GM13976 (cell line): Measurements from ENCODE around the gene PSMD8.
"Not testable (repeated sequence)": the region's sequence is repeated elsewhere in the genome, so short reads cannot be mapped to it uniquely, and the experiment has no call there.

ENCODE experiments used
- DNase-seq: peaks from one replicate; pipeline ENCODE4 v3.0.0; 2012; ENCODE audit warnings: low spot score
- in situ Hi-C: fragments of 300-500 bp; cut with MboI; formaldehyde crosslinking; loops from one replicate; pipeline ENCODE4 v1.12.0; 2022; ENCODE audit warnings: low sequenced_read_pairs, mixed read lengths, inconsistent platforms; ENCODE audit not compliant: unreplicated experiment
- TF ChIP-seq, protein P1 (sequence below): IDR thresholded peaks from 2 replicates; pipeline ENCODE4 v1.5.1; 2012; ENCODE audit warnings: borderline replicate concordance, mild to moderate bottlenecking; ENCODE audit not compliant: insufficient read depth; ENCODE audit errors: extremely low read depth, missing control alignments, control extremely low read depth

The PSMD8 gene

DNA sequence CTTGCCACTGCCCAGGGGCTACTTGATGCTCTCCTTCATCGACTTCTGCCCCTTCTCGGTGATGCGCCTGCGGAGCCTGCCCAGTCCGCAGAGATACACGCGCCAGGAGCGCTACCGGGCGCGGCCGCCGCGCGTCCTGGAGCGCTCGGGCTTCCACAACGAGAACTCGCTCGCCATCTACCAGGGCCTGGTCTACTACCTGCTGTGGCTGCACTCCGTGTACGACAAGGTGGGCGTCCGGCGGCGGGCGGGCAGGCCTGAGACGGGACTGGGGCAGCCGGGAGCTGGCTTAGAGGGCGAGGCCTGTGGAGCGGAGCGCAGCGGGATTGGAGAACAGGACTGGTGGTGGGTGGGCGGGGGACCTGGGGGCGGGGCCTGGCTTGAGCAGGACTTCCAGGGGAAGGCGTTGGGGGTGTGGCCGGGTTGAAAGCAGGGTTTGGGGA, 12.7 kb upstream of the PSMD8 start:
- TF ChIP-seq, protein P1, sequence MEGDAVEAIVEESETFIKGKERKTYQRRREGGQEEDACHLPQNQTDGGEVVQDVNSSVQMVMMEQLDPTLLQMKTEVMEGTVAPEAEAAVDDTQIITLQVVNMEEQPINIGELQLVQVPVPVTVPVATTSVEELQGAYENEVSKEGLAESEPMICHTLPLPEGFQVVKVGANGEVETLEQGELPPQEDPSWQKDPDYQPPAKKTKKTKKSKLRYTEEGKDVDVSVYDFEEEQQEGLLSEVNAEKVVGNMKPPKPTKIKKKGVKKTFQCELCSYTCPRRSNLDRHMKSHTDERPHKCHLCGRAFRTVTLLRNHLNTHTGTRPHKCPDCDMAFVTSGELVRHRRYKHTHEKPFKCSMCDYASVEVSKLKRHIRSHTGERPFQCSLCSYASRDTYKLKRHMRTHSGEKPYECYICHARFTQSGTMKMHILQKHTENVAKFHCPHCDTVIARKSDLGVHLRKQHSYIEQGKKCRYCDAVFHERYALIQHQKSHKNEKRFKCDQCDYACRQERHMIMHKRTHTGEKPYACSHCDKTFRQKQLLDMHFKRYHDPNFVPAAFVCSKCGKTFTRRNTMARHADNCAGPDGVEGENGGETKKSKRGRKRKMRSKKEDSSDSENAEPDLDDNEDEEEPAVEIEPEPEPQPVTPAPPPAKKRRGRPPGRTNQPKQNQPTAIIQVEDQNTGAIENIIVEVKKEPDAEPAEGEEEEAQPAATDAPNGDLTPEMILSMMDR = no peak

DNA sequence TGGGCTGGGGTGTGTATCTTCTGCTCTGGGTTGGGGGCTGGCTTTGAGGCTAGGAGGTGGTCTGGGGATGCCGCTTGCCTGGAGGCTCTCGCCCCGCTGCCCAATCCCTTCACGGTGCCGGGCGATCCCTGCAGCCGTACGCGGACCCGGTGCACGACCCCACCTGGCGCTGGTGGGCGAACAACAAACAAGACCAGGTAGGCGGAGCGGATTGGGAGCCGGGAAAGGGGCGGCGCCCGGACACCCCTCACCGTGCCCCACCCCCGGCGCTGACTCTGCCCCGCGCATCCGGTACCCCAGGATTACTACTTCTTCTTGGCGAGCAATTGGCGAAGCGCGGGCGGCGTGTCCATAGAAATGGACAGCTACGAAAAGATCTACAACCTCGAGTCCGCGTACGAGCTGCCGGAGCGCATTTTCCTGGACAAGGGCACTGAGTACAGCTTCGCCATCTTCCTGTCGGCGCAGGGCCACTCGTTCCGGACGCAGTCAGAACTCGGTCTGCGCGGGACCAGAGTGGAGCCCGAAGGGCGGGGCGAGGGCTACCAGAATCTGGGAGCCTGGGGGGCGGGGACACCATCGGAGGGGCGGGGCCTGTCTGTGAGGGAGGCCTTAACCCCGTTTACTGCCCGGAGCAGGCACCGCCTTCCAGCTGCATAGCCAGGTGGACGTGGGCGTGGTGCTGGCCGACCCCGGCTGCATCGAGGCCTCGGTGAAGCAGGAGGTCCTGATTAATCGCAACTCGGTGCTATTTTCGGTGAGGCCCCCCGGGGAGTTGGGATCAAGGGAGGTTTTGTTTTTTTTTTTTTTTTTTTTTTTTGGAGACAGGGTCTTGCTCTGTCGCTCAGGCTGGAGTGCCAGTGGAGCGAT, 12.1 kb upstream of the PSMD8 start:
- TF ChIP-seq, protein P1 = no peak

More for the DNA sequence above, 12.7 kb upstream of the PSMD8 start:
- peak; percentile 88 for DNase-seq
- in situ Hi-C loops = no loop called here

DNA sequence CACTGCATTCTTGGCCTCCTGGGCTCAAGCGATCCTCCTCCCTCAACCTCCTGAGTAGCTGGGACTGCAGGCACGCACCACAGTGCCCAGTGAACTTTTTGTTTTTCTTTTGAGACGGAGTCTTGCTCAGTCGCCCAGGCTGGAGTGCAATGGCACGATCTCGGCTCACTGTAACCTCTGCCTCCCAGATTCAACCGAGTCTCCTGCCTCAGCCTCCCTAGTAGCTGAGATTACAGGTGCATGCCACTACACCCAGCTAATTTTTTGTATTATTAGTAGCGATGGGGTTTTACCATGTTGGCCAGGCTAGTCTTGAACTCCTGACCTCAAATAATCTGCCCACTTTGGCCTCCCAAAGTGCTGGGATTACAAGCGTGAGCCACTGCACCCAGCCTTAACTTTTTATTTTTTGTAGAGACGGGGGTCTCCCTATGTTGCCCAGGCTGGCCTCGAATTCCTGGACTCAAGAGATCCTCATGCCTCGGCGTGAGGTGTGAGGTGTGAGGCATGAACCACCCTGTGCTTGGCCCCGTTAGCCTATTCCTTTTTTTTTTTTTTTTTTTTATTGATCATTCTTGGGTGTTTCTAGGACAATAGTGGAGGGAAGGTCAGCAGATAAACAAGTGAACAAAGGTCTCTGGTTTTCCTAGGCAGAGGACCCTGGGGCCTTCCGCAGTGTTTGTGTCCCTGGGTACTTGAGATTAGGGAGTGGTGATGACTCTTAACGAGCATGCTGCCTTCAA, 11.3 kb upstream of the PSMD8 start:
- DNase-seq, in situ Hi-C loops: not testable (repeated sequence)

More for the DNA sequence above, 12.1 kb upstream of the PSMD8 start:
- peak; percentile 82 for DNase-seq
- in situ Hi-C loops = no loop called here

DNA sequence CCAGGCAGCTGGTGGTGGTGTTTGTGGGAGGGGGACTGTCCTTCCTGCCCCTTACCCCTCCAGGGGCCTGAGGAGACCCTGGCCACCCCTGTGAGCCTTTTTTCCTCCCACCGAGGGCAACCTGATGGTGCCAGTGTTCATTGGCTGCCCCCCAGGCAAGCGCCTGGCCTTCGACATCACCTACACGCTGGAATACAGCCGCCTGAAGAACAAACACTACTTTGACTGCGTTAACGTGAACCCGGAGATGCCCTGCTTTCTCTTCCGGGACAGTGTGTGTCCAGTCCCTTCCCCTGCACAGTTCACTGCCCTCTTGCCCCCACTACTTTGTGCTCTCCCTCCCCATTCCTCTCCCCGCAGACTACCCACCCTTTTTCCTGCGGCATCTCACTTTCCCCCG, 7.3 kb upstream of the PSMD8 start:
- in situ Hi-C loops = no loop called here
- DNase-seq = no peak
- TF ChIP-seq, protein P1 = no peak

DNA sequence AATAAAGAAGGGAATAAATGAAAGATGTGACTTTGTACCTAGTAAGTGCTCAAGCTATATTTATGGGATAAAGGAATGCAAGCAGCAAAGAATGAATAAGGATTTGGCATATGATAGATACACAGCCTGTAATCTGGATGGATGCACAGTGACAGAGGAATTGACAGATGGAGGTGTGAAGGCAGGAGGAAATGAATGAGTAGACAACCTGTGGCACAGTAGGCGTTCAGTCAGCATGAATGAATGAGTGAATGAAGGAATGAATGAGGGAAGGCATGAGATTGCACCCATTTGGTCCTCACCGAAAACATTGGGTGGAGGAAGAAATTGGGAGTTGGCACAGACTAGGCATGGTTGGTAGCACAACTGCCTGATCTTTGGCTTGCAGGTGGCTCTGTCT, 4.8 kb upstream of the PSMD8 start:
- no peak for DNase-seq
- in situ Hi-C loops = no loop called here
- TF ChIP-seq, protein P1 = no peak

DNA sequence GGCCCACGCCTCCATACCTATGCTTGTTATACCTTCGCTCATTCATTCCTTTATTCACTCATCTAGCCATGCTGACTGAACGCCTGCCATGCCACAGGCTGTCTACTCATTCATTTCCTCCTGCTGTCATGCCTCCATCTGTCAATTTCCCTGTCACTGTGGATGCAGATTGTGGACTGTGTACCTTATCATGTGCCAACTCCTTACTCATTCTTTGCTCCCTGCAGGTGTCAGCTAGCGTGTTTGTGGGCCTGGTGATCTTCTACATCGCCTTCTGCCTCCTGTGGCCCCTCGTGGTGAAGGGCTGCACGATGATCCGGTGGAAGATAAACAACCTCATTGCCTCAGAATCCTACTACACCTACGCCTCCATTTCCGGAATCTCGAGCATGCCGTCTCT, 4.1 kb upstream of the PSMD8 start:
- in situ Hi-C loops = no loop called here
- no peak for DNase-seq
- TF ChIP-seq, protein P1 = no peak

DNA sequence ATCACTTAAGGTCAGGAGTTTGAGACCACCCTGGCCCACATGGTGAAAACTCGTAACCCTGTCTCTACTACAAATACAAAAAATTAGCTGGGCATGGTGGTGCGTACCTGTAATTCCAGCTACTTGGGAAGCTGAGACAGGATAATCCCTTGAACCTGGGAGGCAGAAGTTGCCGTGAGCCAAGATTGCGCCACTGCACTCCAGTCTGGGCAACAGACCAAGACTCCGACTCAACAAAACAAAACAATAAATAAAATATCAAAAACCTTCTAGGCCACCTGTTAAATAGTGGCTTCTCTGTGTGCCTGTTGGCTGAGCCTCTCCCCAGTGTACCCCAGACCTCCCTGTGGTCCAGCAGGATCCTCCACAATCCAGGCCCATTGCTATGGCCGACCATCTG, 3.3 kb upstream of the PSMD8 start:
- no peak for DNase-seq
- TF ChIP-seq, protein P1 = no peak
- in situ Hi-C loops = no loop called here
